ENCODE data around the gene NEMP2. TPM values are rescaled to one million over a fixed set of nuclear protein-coding genes. Genes with fewer than 3 reads are reported as not detected.

Gene NEMP2
- 1 to 10 TPM; 5.6 to 9.0 (median 7.3) TPM for total RNA-seq

GRCh38 chr2:190534310-190535120 lies at the start of gene NEMP2:
Gene NEMP2, minus strand, starts transcription at chr2:190534722. Its CDS starts 67 bp downstream, at chr2:190534655.
- WGBS, 2 donors = 0 to 1% methylated on average over 15 to 21 of the region's 92 CpGs
- intact Hi-C loops (cut with DNase I) = loop anchor here (10.0 kb wide), 1 partner anchor 110 kb away; the partner anchor contains the start of gene NAB1
- H3K9me3 ChIP-seq = no peaks in the 10 kb centered on the region

GRCh38 chr2:190583507-190584337 lies 49.2 kb upstream of the NEMP2 start:
- TF ChIP-seq, protein P1, sequence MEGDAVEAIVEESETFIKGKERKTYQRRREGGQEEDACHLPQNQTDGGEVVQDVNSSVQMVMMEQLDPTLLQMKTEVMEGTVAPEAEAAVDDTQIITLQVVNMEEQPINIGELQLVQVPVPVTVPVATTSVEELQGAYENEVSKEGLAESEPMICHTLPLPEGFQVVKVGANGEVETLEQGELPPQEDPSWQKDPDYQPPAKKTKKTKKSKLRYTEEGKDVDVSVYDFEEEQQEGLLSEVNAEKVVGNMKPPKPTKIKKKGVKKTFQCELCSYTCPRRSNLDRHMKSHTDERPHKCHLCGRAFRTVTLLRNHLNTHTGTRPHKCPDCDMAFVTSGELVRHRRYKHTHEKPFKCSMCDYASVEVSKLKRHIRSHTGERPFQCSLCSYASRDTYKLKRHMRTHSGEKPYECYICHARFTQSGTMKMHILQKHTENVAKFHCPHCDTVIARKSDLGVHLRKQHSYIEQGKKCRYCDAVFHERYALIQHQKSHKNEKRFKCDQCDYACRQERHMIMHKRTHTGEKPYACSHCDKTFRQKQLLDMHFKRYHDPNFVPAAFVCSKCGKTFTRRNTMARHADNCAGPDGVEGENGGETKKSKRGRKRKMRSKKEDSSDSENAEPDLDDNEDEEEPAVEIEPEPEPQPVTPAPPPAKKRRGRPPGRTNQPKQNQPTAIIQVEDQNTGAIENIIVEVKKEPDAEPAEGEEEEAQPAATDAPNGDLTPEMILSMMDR (IDR thresholded peaks at IDR 0.05) = no peak
- no peak for TF ChIP-seq POLR2A (IDR thresholded peaks at IDR 0.05)
- DNase-seq = peak in 1 of 2 donors; percentile 5

More at GRCh38 chr2:190534310-190535120, at the start of gene NEMP2:
- H3K36me3 ChIP-seq = no peaks in the 10 kb centered on the region
- H3K27ac ChIP-seq = peak within 1 kb of the TSS; percentile 97 to 99 (median 98)
- H3K4me1 ChIP-seq = peaks cover 6 to 14% of the 10 kb centered on the region in 2 donors
- H3K4me3 ChIP-seq (replicated peaks in 1 of 3) = peak within 1 kb of the TSS; percentile 73 to 86 (median 79)
- peak; percentile 72 to 81 for DNase-seq
- peak; percentile 23 to 85 for TF ChIP-seq POLR2A (IDR thresholded peaks at IDR 0.05)
- TF ChIP-seq, protein P1 (IDR thresholded peaks at IDR 0.05) = peak in 1 of 6 experiments; percentile 10
- no peaks in the 10 kb centered on the region for H3K27me3 ChIP-seq

GRCh38 chr2:190582736-190583506 lies 48.4 kb upstream of the NEMP2 start:
- 89 to 90% methylated on average over 6 of the region's 6 CpGs for WGBS, 2 donors
- Histone ChIP-seq H3K9me3 (no peaks in the 10 kb centered on the region), H3K27ac (no peak overlapping the region), H3K36me3 (no peaks in the 10 kb centered on the region), H3K27me3 (no peaks in the 10 kb centered on the region), H3K4me1 (no peaks in the 10 kb centered on the region), H3K4me3 (replicated peaks in 1 of 3) (no peak overlapping the region)
- no peak for DNase-seq
- intact Hi-C loops (cut with DNase I) = no loop called here
- no peak for TF ChIP-seq POLR2A (IDR thresholded peaks at IDR 0.05)
- TF ChIP-seq, protein P1 (IDR thresholded peaks at IDR 0.05) = no peak

More at GRCh38 chr2:190583507-190584337, 49.2 kb upstream of the NEMP2 start:
- no peaks in the 10 kb centered on the region for H3K4me1 ChIP-seq
- H3K4me3 ChIP-seq (replicated peaks in 1 of 3) = no peak overlapping the region
- no peak overlapping the region for H3K27ac ChIP-seq
- H3K27me3 ChIP-seq = no peaks in the 10 kb centered on the region
- 75 to 91% methylated on average over 4 of the region's 4 CpGs for WGBS, 2 donors
- H3K36me3 ChIP-seq = no peaks in the 10 kb centered on the region
- intact Hi-C loops (cut with DNase I) = no loop called here
- no peaks in the 10 kb centered on the region for H3K9me3 ChIP-seq

DNA sequence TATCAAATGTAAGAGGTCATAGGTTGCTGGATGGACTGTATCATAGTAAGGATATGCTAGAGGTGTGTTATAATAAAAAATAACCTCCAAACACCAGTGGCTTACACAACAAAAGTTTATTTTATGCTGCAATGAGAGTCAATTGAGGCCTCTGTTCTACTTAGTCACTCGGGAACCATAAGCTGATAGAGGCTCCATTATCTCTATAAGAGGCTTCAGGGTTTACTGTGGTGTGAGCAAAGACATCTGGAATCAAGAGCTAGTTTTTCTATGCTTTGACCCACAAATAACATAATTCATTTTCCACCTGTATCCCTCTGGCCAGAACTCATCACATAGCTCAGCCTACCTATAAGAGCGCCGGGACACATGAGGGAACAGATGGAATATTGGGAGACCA lies 47.5 kb upstream of the NEMP2 start:
- WGBS, 2 donors = 93 to 96% methylated on average over 3 of the region's 3 CpGs
- no peak overlapping the region for H3K27ac ChIP-seq

More for the DNA sequence above, 47.5 kb upstream of the NEMP2 start:
- TF ChIP-seq, protein P1 (IDR thresholded peaks at IDR 0.05) = no peak
- no peak for TF ChIP-seq POLR2A (IDR thresholded peaks at IDR 0.05)
- Histone ChIP-seq H3K4me1 (no peaks in the 10 kb centered on the region), H3K9me3 (no peaks in the 10 kb centered on the region), H3K27me3 (no peaks in the 10 kb centered on the region), H3K4me3 (replicated peaks in 1 of 3) (no peak overlapping the region), H3K36me3 (no peaks in the 10 kb centered on the region)
- intact Hi-C loops (cut with DNase I) = no loop called here
- DNase-seq = no peak

Data from thyroid gland (tissue), 4 donors.